Neuronal stem cell (in vitro differentiated cells): ENCODE data around the gene TM7SF2. TPM values are rescaled to one million over a fixed set of nuclear protein-coding genes. Genes with fewer than 3 reads are reported as not detected.

Source experiments
- DNase-seq: peaks from one replicate; pipeline ENCODE4 v3.0.0-alpha.2; 2013; ENCODE audit warnings: low spot score
- H2AFZ ChIP-seq: one replicate; pipeline ENCODE4 v1.6.1; 2013; ENCODE audit warnings: mild to moderate bottlenecking, low read length, inconsistent platforms
- H2AK5ac ChIP-seq: 2 replicates; pipeline ENCODE4 v1.6.1; 2013; ENCODE audit warnings: low read depth, mild to moderate bottlenecking, inconsistent platforms, low read length, moderate library complexity, mixed read lengths
- H2BK120ac ChIP-seq: 2 replicates; pipeline ENCODE4 v1.6.1; 2013; ENCODE audit warnings: low read depth, mild to moderate bottlenecking, inconsistent platforms, low read length, moderate library complexity, mixed read lengths
- H2BK12ac ChIP-seq: one replicate; pipeline ENCODE4 v1.6.1; 2013; ENCODE audit warnings: low read length, inconsistent platforms
- H2BK15ac ChIP-seq: 2 replicates; pipeline ENCODE4 v1.6.1; 2013; ENCODE audit warnings: mild to moderate bottlenecking, low read length, inconsistent platforms, mixed read lengths
- H2BK5ac ChIP-seq: one replicate; pipeline ENCODE4 v1.6.1; 2013; ENCODE audit warnings: inconsistent platforms, mild to moderate bottlenecking, low read length, moderate library complexity
- H3K14ac ChIP-seq: one replicate; pipeline ENCODE4 v1.6.1; 2013; ENCODE audit warnings: low read length, inconsistent platforms
- H3K18ac ChIP-seq: 2 replicates; pipeline ENCODE4 v1.6.1; 2013; ENCODE audit warnings: low read length, inconsistent platforms
- H3K23ac ChIP-seq: 2 replicates; pipeline ENCODE4 v1.6.1; 2013; ENCODE audit warnings: low read depth, mild to moderate bottlenecking, mixed read lengths, low read length, inconsistent platforms; ENCODE audit not compliant: poor library complexity
- H3K27ac ChIP-seq: replicated peaks from 3 replicates; pipeline ENCODE4 v1.5.1; 2013; ENCODE audit warnings: low read length, inconsistent platforms
- H3K27me3 ChIP-seq, 3 experiments: 2 replicates each; pipeline ENCODE4 v1.6.1; 2013; ENCODE audit warnings: low read length in 3 of 3, mild to moderate bottlenecking in 2 of 3, inconsistent platforms in 1 of 3, low read depth in 1 of 3, mixed read lengths in 1 of 3, moderate library complexity in 1 of 3; ENCODE audit not compliant: control insufficient read depth in 3 of 3, insufficient read depth in 3 of 3
- H3K36me3 ChIP-seq, 2 donors: replicated peaks in 1 of 2; 2 replicates each; pipeline ENCODE4 v1.6.1; 2013; ENCODE audit warnings: low read length in 2 of 2; ENCODE audit not compliant: control insufficient read depth in 2 of 2, insufficient read depth in 2 of 2
- H3K4ac ChIP-seq: 2 replicates; pipeline ENCODE4 v1.6.1; 2013; ENCODE audit warnings: inconsistent platforms, mild to moderate bottlenecking, low read length, moderate library complexity
- H3K4me1 ChIP-seq, 2 donors: 1 replicate in 1 of 2; 2 replicates in 1 of 2; pipeline ENCODE4 v1.6.1; 2013; ENCODE audit warnings: low read length in 2 of 2, low read depth in 1 of 2; ENCODE audit not compliant: control insufficient read depth in 2 of 2, insufficient read depth in 1 of 2
- H3K4me2 ChIP-seq: one replicate; pipeline ENCODE4 v1.6.1; 2013; ENCODE audit warnings: mild to moderate bottlenecking, low read length, inconsistent platforms; ENCODE audit not compliant: insufficient read depth, poor library complexity, severe bottlenecking
- H3K4me3 ChIP-seq, 2 donors: 2 replicates each; pipeline ENCODE4 v1.5.1; 2013; ENCODE audit warnings: low read length in 2 of 2, mild to moderate bottlenecking in 2 of 2, inconsistent platforms in 1 of 2, moderate library complexity in 1 of 2
- H3K79me1 ChIP-seq: one replicate; pipeline ENCODE4 v1.6.1; 2013; ENCODE audit warnings: low read depth, mild to moderate bottlenecking, inconsistent platforms, low read length, moderate library complexity
- H3K9ac ChIP-seq: one replicate; pipeline ENCODE4 v1.6.1; 2013; ENCODE audit warnings: mild to moderate bottlenecking, low read depth, low read length, inconsistent platforms; ENCODE audit not compliant: poor library complexity
- H3K9me3 ChIP-seq, 2 donors: replicated peaks in 1 of 2; 2 replicates each; pipeline versions ENCODE3 to v1.6.1; 2013; ENCODE audit warnings: low read length in 2 of 2, mild to moderate bottlenecking in 2 of 2, inconsistent platforms in 1 of 2, low read depth in 1 of 2, mixed read lengths in 1 of 2, moderate library complexity in 1 of 2; ENCODE audit not compliant: control insufficient read depth in 2 of 2, insufficient read depth in 1 of 2
- H4K8ac ChIP-seq: one replicate; pipeline ENCODE4 v1.6.1; 2013; ENCODE audit warnings: low read depth, mild to moderate bottlenecking, inconsistent platforms, low read length, moderate library complexity
- H4K91ac ChIP-seq: one replicate; pipeline ENCODE4 v1.6.1; 2013; ENCODE audit warnings: low read length, low read depth, mild to moderate bottlenecking, inconsistent platforms; ENCODE audit not compliant: poor library complexity
- WGBS, 2 donors: extraction: QIAGEN DNeasy Blood & Tissue Kit; methylation state at CpG; one replicate each; pipeline ENCODE4 v1.1.7; 2013; ENCODE audit warnings: missing lambda C conversion rate in 2 of 2, mixed read lengths in 1 of 2; ENCODE audit not compliant: insufficient read length in 2 of 2, insufficient replicate concordance in 1 of 2; ENCODE audit errors: extremely low coverage in 2 of 2; 5-methylcytosine and 5-hydroxymethylcytosine counted together
- polyA plus RNA-seq, 2 experiments: library from polyadenylated mRNA; stranded (reverse); fragments of 200-250 nt; gene quantifications; one replicate each; pipeline ENCODE4 v1.2.3, GENCODE V29; 2013

The TM7SF2 gene
- 50.3 TPM for polyA plus RNA-seq (2013, experiment 1 of 2)
- polyA plus RNA-seq (2013, experiment 2 of 2), result 46.9 TPM

- peak within 1 kb of the TSS; percentile 33 for H2BK12ac ChIP-seq
- H3K27ac ChIP-seq, result peak within 1 kb of the TSS; percentile 77
- no peaks in the 10 kb centered on the region for H3K27me3 ChIP-seq
- no peak within 1 kb of the TSS for H4K8ac ChIP-seq
- H3K4me2 ChIP-seq, result peak within 1 kb of the TSS; percentile 94
- H2BK120ac ChIP-seq, result peak within 1 kb of the TSS; percentile 39
- H3K79me1 ChIP-seq, result peaks cover 17% of the 10 kb centered on the region
- peak within 1 kb of the TSS; percentile 94 for H3K9ac ChIP-seq
- H3K9me3 ChIP-seq, result no peaks in the 10 kb centered on the region
- H2BK5ac ChIP-seq, result peak within 1 kb of the TSS; percentile 79
- H3K4me1 ChIP-seq, result peaks cover 10 to 21% of the 10 kb centered on the region in 2 donors
- peak; percentile 93 for DNase-seq
- H2AFZ ChIP-seq, result peak within 1 kb of the TSS; percentile 89
- H3K18ac ChIP-seq, result peak within 1 kb of the TSS; percentile 96
- peak within 1 kb of the TSS; percentile 89 for H2AK5ac ChIP-seq
- H2BK15ac ChIP-seq, result peak within 1 kb of the TSS; percentile 86
- H3K36me3 ChIP-seq, result peaks cover 14 to 51% of the 10 kb centered on the region in 2 donors
- H4K91ac ChIP-seq, result no peak within 1 kb of the TSS
- peak within 1 kb of the TSS; percentile 87 for H3K14ac ChIP-seq
- H3K23ac ChIP-seq, result peak within 1 kb of the TSS; percentile 98
- WGBS, 2 donors, result no CpG with 5 or more reads among the region's 64 CpGs
- peak within 1 kb of the TSS; percentile 79 for H3K4ac ChIP-seq
- H3K4me3 ChIP-seq, result peak within 1 kb of the TSS; percentile 97
Observed at GRCh38 chr11:65111744-65112545, at the start of gene TM7SF2. TM7SF2 (plus strand) TSS chr11:65111872; CDS start chr11:65112016, 144 bp downstream.

- Histone ChIP-seq H4K91ac (no peak overlapping the region), H2BK5ac (no peak overlapping the region), H3K4me3 (no peak overlapping the region), H3K4me2 (no peak overlapping the region), H3K14ac (no peak overlapping the region), H2AFZ (no peak overlapping the region), H2BK12ac (no peak overlapping the region), H4K8ac (no peak overlapping the region), H3K79me1 (no peaks in the 10 kb centered on the region), H2BK120ac (no peak overlapping the region), H3K9me3 (no peaks in the 10 kb centered on the region), H3K27ac (no peak overlapping the region), H3K9ac (no peak overlapping the region), H3K4me1 (peaks cover 9 to 11% of the 10 kb centered on the region in 2 donors), H3K27me3 (no peaks in the 10 kb centered on the region), H3K18ac (peak overlapping the region; percentile 9), H2AK5ac (no peak overlapping the region), H3K4ac (no peak overlapping the region), H2BK15ac (no peak overlapping the region), H3K23ac (no peak overlapping the region), H3K36me3 (no peaks in the 10 kb centered on the region)
- no CpG with 5 or more reads among the region's 3 CpGs for WGBS, 2 donors
- no peak for DNase-seq
Observed at GRCh38 chr11:65063532-65063931, 48.1 kb upstream of the TM7SF2 start.

- no peak overlapping the region for H2AFZ ChIP-seq
- no peak overlapping the region for H2BK5ac ChIP-seq
- no peak overlapping the region for H2BK15ac ChIP-seq
- H2AK5ac ChIP-seq, result no peak overlapping the region
- H3K18ac ChIP-seq, result no peak overlapping the region
- H3K27me3 ChIP-seq, result no peaks in the 10 kb centered on the region
- no peak overlapping the region for H3K9ac ChIP-seq
- H3K23ac ChIP-seq, result no peak overlapping the region
- H3K4ac ChIP-seq, result no peak overlapping the region
- H3K36me3 ChIP-seq, result no peaks in the 10 kb centered on the region
- no peak overlapping the region for H4K91ac ChIP-seq
- no peaks in the 10 kb centered on the region for H3K79me1 ChIP-seq
- H2BK120ac ChIP-seq, result no peak overlapping the region
- H3K27ac ChIP-seq, result no peak overlapping the region
- no peak overlapping the region for H4K8ac ChIP-seq
- no peak for DNase-seq
- WGBS, 2 donors, result no CpG with 5 or more reads among the region's 4 CpGs
- no peak overlapping the region for H3K14ac ChIP-seq
- no peak overlapping the region for H3K4me3 ChIP-seq
- no peak overlapping the region for H2BK12ac ChIP-seq
- no peak overlapping the region for H3K4me2 ChIP-seq
- H3K4me1 ChIP-seq, result peaks cover 9 to 11% of the 10 kb centered on the region in 2 donors
- H3K9me3 ChIP-seq, result no peaks in the 10 kb centered on the region
Observed at GRCh38 chr11:65064847-65065240, 46.8 kb upstream of the TM7SF2 start.

GRCh38 chr11:65065851-65066250, 45.8 kb upstream of the TM7SF2 start:
- no peak overlapping the region for H2BK120ac ChIP-seq
- H3K4ac ChIP-seq, result no peak overlapping the region
- no peak overlapping the region for H3K4me3 ChIP-seq
- H3K23ac ChIP-seq, result peak overlapping the region; percentile 1
- H3K14ac ChIP-seq, result no peak overlapping the region
- WGBS, 2 donors, result no CpG with 5 or more reads among the region's 7 CpGs
- no peak for DNase-seq
- H4K8ac ChIP-seq, result no peak overlapping the region
- H2AK5ac ChIP-seq, result peak overlapping the region; percentile 91
- no peak overlapping the region for H3K18ac ChIP-seq
- H4K91ac ChIP-seq, result no peak overlapping the region
- H3K4me1 ChIP-seq, result peaks cover 9 to 11% of the 10 kb centered on the region in 2 donors
- no peak overlapping the region for H3K9ac ChIP-seq
- no peak overlapping the region for H2BK12ac ChIP-seq
- H2BK5ac ChIP-seq, result no peak overlapping the region
- H3K79me1 ChIP-seq, result no peaks in the 10 kb centered on the region
- no peaks in the 10 kb centered on the region for H3K9me3 ChIP-seq
- H2AFZ ChIP-seq, result peak overlapping the region; percentile 83
- no peak overlapping the region for H3K4me2 ChIP-seq
- no peak overlapping the region for H3K27ac ChIP-seq
- peak overlapping the region; percentile 39 for H2BK15ac ChIP-seq
- no peaks in the 10 kb centered on the region for H3K27me3 ChIP-seq
- H3K36me3 ChIP-seq, result no peaks in the 10 kb centered on the region
